Activated CD4-positive, alpha-beta T cell treated with anti-CD3 and anti-CD28 coated beads, Interleukin-2, amount 10 ng/mL, durations not matched to agents 24 days and 14 days (primary cell): Measurements from ENCODE around the gene TNFRSF1A. TPM values are rescaled to one million over a fixed set of nuclear protein-coding genes. Genes with fewer than 3 reads are reported as not detected.

Experiments
- total RNA-seq: library from RNA; stranded (reverse); gene quantifications from 2 replicates; pipeline ENCODE4 v1.2.3, GENCODE V29; 2022

The TNFRSF1A gene
- total RNA-seq, 1 donor from 2014 or later, result 52.7 TPM

Other genes with a start within 250 kb of the TNFRSF1A start
- 0.09 TPM in 1 of 2 replicates, not detected in the other for gene VWF, start 217.4 kb downstream of the TNFRSF1A start, total RNA-seq
- 35.6 and 40.5 TPM in 2 replicates for gene CD9, start 141.7 kb downstream of the TNFRSF1A start, total RNA-seq
- gene PLEKHG6, start 31.4 kb downstream of the TNFRSF1A start, total RNA-seq, result not detected in 2 replicates
- not detected in 2 replicates for gene SCNN1A, start 33.5 kb upstream of the TNFRSF1A start, total RNA-seq
- 1.7 and 2.1 TPM in 2 replicates for gene LTBR, start 42.1 kb upstream of the TNFRSF1A start, total RNA-seq
- gene CD27, start 102.9 kb upstream of the TNFRSF1A start, total RNA-seq, result 74.0 and 77.7 TPM in 2 replicates
- gene TAPBPL, start 110.0 kb upstream of the TNFRSF1A start, total RNA-seq, result 31.9 and 33.0 TPM in 2 replicates
- 50.0 and 51.2 TPM in 2 replicates for gene VAMP1, start 128.6 kb upstream of the TNFRSF1A start, total RNA-seq
- gene MRPL51, start 151.2 kb upstream of the TNFRSF1A start, total RNA-seq, result 277 and 280 TPM in 2 replicates
- gene NCAPD2, start 152.0 kb upstream of the TNFRSF1A start, total RNA-seq, result 104 and 106 TPM in 2 replicates
- 4,585 and 4,599 TPM in 2 replicates for gene GAPDH, start 192.4 kb upstream of the TNFRSF1A start, total RNA-seq
- 16.0 and 16.9 TPM in 2 replicates for gene IFFO1, start 214.0 kb upstream of the TNFRSF1A start, total RNA-seq
- 192 and 193 TPM in 2 replicates for gene NOP2, start 226.2 kb upstream of the TNFRSF1A start, total RNA-seq